Right renal pelvis (tissue), 4 donors: ENCODE measurements around the gene MT1E. TPM values are rescaled to one million over a fixed set of nuclear protein-coding genes. Genes with fewer than 3 reads are reported as not detected.
A peak's percentile ranks its signal among the peaks of the same experiment; 100 is the strongest.
"Not testable (repeated sequence)": the region's sequence is repeated elsewhere in the genome, so short reads cannot be mapped to it uniquely, and the experiment has no call there.

Source experiments
- DNase-seq, 4 donors: peaks; one replicate each; pipeline ENCODE4 v3.0.0-alpha.2; 2013; ENCODE audit warnings: low read depth in 4 of 4, low spot score in 3 of 4, missing footprints in 1 of 4
- polyA plus RNA-seq, 4 donors: library from polyadenylated mRNA; unstranded; fragments of 120-200 nt; gene quantifications; one replicate each; pipeline ENCODE4 v1.2.1, GENCODE V29; 2013; ENCODE audit not compliant: insufficient read length in 4 of 4

Gene MT1E
- polyA plus RNA-seq, result 10 to 100 TPM; 21.8 to 53.3 (median 30.6) TPM

GRCh38 chr16:56625140-56625942 is at the start of gene MT1E:
MT1E (plus strand) TSS chr16:56625781; CDS start chr16:56625852, 71 bp downstream.
- DNase-seq, result no peak

GRCh38 chr16:56576585-56577299 is 48.8 kb upstream of the MT1E start:
- DNase-seq, result peak in 1 of 4 donors; percentile 11

GRCh38 chr16:56577300-56577625 is 48.3 kb upstream of the MT1E start:
- DNase-seq, result no peak

GRCh38 chr16:56580391-56581048 is 45.1 kb upstream of the MT1E start:
- DNase-seq, result no peak

GRCh38 chr16:56582911-56583310 is 42.7 kb upstream of the MT1E start:
- DNase-seq, result not testable (repeated sequence)

- no peak for DNase-seq
These were observed 42.0 kb upstream of the MT1E start for GRCh38 chr16:56583351-56584168.

- DNase-seq, result no peak
These were observed 41.3 kb upstream of the MT1E start for GRCh38 chr16:56584276-56584675.

- no peak for DNase-seq
These were observed 36.8 kb upstream of the MT1E start for GRCh38 chr16:56588781-56589140.

GRCh38 chr16:56589141-56590039 is 36.2 kb upstream of the MT1E start, which contains the start of gene MT3:
MT3 (plus strand) TSS chr16:56589528; CDS start chr16:56589591, 63 bp downstream.
- DNase-seq, result no peak

GRCh38 chr16:56591377-56592060 is 34.1 kb upstream of the MT1E start:
- DNase-seq, result no peak

GRCh38 chr16:56593573-56594291 is 31.8 kb upstream of the MT1E start:
- no peak for DNase-seq

- DNase-seq, result no peak
These were observed 31.3 kb upstream of the MT1E start for GRCh38 chr16:56594292-56594619.

- no peak for DNase-seq
These were observed 25.1 kb upstream of the MT1E start for GRCh38 chr16:56600398-56600999.

GRCh38 chr16:56601325-56601724 is 24.3 kb upstream of the MT1E start:
- no peak for DNase-seq

- DNase-seq, result no peak
These were observed 22.0 kb upstream of the MT1E start for GRCh38 chr16:56603589-56603988.

- DNase-seq, result no peak
These were observed 20.6 kb upstream of the MT1E start for GRCh38 chr16:56604966-56605365.

- no peak for DNase-seq
These were observed 20.1 kb upstream of the MT1E start for GRCh38 chr16:56605475-56605874.

- DNase-seq, result no peak
These were observed 19.5 kb upstream of the MT1E start for GRCh38 chr16:56606071-56606475.
